Neuron (in vitro differentiated cells): ENCODE measurements around the gene ANKRD50.

Experiments
- H2AFZ ChIP-seq: one replicate; pipeline ENCODE4 v1.6.1; 2013; ENCODE audit warnings: low read depth, mild to moderate bottlenecking, inconsistent platforms, low read length, moderate library complexity
- H3K27me3 ChIP-seq: one replicate; pipeline ENCODE4 v1.6.1; 2013; ENCODE audit warnings: low read length; ENCODE audit not compliant: insufficient read depth
- H3K36me3 ChIP-seq: one replicate; pipeline ENCODE4 v1.6.1; 2013; ENCODE audit warnings: low read length; ENCODE audit not compliant: insufficient read depth
- H3K4me1 ChIP-seq: one replicate; pipeline ENCODE4 v1.6.1; 2013; ENCODE audit warnings: low read length; ENCODE audit not compliant: insufficient read depth
- H3K4me3 ChIP-seq: 2 replicates; pipeline ENCODE4 v1.5.1; 2013; ENCODE audit warnings: mild to moderate bottlenecking, low read length, moderate library complexity
- H3K9me3 ChIP-seq: one replicate; pipeline ENCODE4 v1.6.1; 2013; ENCODE audit warnings: low read length

Gene ANKRD50

GRCh38 chr4:124727331-124727890 is 14.9 kb upstream of the ANKRD50 start:
- Histone ChIP-seq H3K4me3 (no peak overlapping the region), H3K27me3 (no peaks in the 10 kb centered on the region), H3K36me3 (no peaks in the 10 kb centered on the region), H3K4me1 (peaks cover 3% of the 10 kb centered on the region), H2AFZ (no peak overlapping the region), H3K9me3 (no peaks in the 10 kb centered on the region)

- Histone ChIP-seq H3K9me3 (no peaks in the 10 kb centered on the region), H3K27me3 (no peaks in the 10 kb centered on the region), H2AFZ (no peak overlapping the region), H3K4me3 (no peak overlapping the region), H3K4me1 (peaks cover 3% of the 10 kb centered on the region), H3K36me3 (no peaks in the 10 kb centered on the region)
Measured at GRCh38 chr4:124726269-124726668, 13.7 kb upstream of the ANKRD50 start.

- no peaks in the 10 kb centered on the region for H3K9me3 ChIP-seq
- H2AFZ ChIP-seq, result no peak overlapping the region
- H3K4me3 ChIP-seq, result no peak overlapping the region
- no peaks in the 10 kb centered on the region for H3K27me3 ChIP-seq
- no peaks in the 10 kb centered on the region for H3K4me1 ChIP-seq
- no peaks in the 10 kb centered on the region for H3K36me3 ChIP-seq
Measured at GRCh38 chr4:124722071-124722470, 9.5 kb upstream of the ANKRD50 start.

GRCh38 chr4:124717101-124717500 is 4.6 kb upstream of the ANKRD50 start:
- no peak overlapping the region for H3K4me3 ChIP-seq
- H3K27me3 ChIP-seq, result no peaks in the 10 kb centered on the region
- H3K9me3 ChIP-seq, result no peaks in the 10 kb centered on the region
- H3K4me1 ChIP-seq, result peaks cover 5% of the 10 kb centered on the region
- no peaks in the 10 kb centered on the region for H3K36me3 ChIP-seq
- no peak overlapping the region for H2AFZ ChIP-seq

GRCh38 chr4:124713185-124713592 is 657 bp upstream of the ANKRD50 start:
- Histone ChIP-seq H3K4me1 (peaks cover 34% of the 10 kb centered on the region), H3K9me3 (no peaks in the 10 kb centered on the region), H3K4me3 (peak overlapping the region; percentile 59), H3K27me3 (no peaks in the 10 kb centered on the region), H2AFZ (peak overlapping the region; percentile 17), H3K36me3 (peaks cover 2% of the 10 kb centered on the region)

- Histone ChIP-seq H3K9me3 (no peaks in the 10 kb centered on the region), H3K36me3 (peaks cover 10% of the 10 kb centered on the region), H3K4me1 (peaks cover 38% of the 10 kb centered on the region), H2AFZ (peak overlapping the region; percentile 66), H3K27me3 (no peaks in the 10 kb centered on the region), H3K4me3 (peak overlapping the region; percentile 99)
Measured at GRCh38 chr4:124711471-124712371, 811 bp downstream of the ANKRD50 start.

- Histone ChIP-seq H3K4me1 (peaks cover 38% of the 10 kb centered on the region), H3K27me3 (no peaks in the 10 kb centered on the region), H2AFZ (no peak overlapping the region), H3K4me3 (peak overlapping the region; percentile 99), H3K36me3 (peaks cover 13% of the 10 kb centered on the region), H3K9me3 (no peaks in the 10 kb centered on the region)
Measured at GRCh38 chr4:124710911-124711310, 1.6 kb downstream of the ANKRD50 start.

- Histone ChIP-seq H3K4me3 (peak overlapping the region; percentile 99), H2AFZ (no peak overlapping the region), H3K36me3 (peaks cover 15% of the 10 kb centered on the region), H3K4me1 (peaks cover 38% of the 10 kb centered on the region), H3K9me3 (no peaks in the 10 kb centered on the region), H3K27me3 (no peaks in the 10 kb centered on the region)
Measured at GRCh38 chr4:124710015-124710741, 2.4 kb downstream of the ANKRD50 start.

GRCh38 chr4:124708517-124709300 is 3.8 kb downstream of the ANKRD50 start:
- peaks cover 17% of the 10 kb centered on the region for H3K36me3 ChIP-seq
- H3K27me3 ChIP-seq, result no peaks in the 10 kb centered on the region
- no peaks in the 10 kb centered on the region for H3K9me3 ChIP-seq
- peaks cover 35% of the 10 kb centered on the region for H3K4me1 ChIP-seq
- H2AFZ ChIP-seq, result no peak overlapping the region
- peak overlapping the region; percentile 99 for H3K4me3 ChIP-seq

- H3K4me3 ChIP-seq, result no peak overlapping the region
- H3K27me3 ChIP-seq, result no peaks in the 10 kb centered on the region
- H3K4me1 ChIP-seq, result peaks cover 24% of the 10 kb centered on the region
- H2AFZ ChIP-seq, result no peak overlapping the region
- peaks cover 35% of the 10 kb centered on the region for H3K36me3 ChIP-seq
- H3K9me3 ChIP-seq, result peaks cover 4% of the 10 kb centered on the region
Measured at GRCh38 chr4:124705393-124705792, 7.1 kb downstream of the ANKRD50 start.

GRCh38 chr4:124703154-124703553 is 9.4 kb downstream of the ANKRD50 start:
- H3K4me1 ChIP-seq, result peaks cover 4% of the 10 kb centered on the region

GRCh38 chr4:124697441-124697840 is 15.1 kb downstream of the ANKRD50 start:
- H3K4me3 ChIP-seq, result no peak overlapping the region
- H3K9me3 ChIP-seq, result peaks cover 14% of the 10 kb centered on the region
- H2AFZ ChIP-seq, result no peak overlapping the region
- no peaks in the 10 kb centered on the region for H3K4me1 ChIP-seq
- H3K36me3 ChIP-seq, result peaks cover 33% of the 10 kb centered on the region
- H3K27me3 ChIP-seq, result no peaks in the 10 kb centered on the region

More at GRCh38 chr4:124703154-124703553, 9.4 kb downstream of the ANKRD50 start:
- Histone ChIP-seq H3K9me3 (peaks cover 4% of the 10 kb centered on the region), H3K4me3 (no peak overlapping the region), H3K36me3 (peaks cover 42% of the 10 kb centered on the region), H3K27me3 (no peaks in the 10 kb centered on the region), H2AFZ (no peak overlapping the region)
